Stimulated activated CD8-positive, alpha-beta memory T cell treated with anti-CD3 and anti-CD28 coated beads, Interleukin-15, amount 100 ng/mL, for 24 hours (primary cell): ENCODE results near the gene AGAP1.

ENCODE experiments used
- DNase-seq: peaks from one replicate; pipeline ENCODE4 v3.0.0-alpha.2; 2020; ENCODE audit warnings: low read depth

AGAP1 gene

GRCh38 chr2:235877275-235877802 lies 383.5 kb downstream of the AGAP1 start:
- DNase-seq = no peak

GRCh38 chr2:235879116-235879515 lies 385.3 kb downstream of the AGAP1 start:
- no peak for DNase-seq

- no peak for DNase-seq
These were observed 389.8 kb downstream of the AGAP1 start for GRCh38 chr2:235883675-235884074.

GRCh38 chr2:235889302-235889630 lies 395.4 kb downstream of the AGAP1 start:
- no peak for DNase-seq

GRCh38 chr2:235893129-235893698 lies 399.4 kb downstream of the AGAP1 start:
- no peak for DNase-seq

GRCh38 chr2:235894839-235895238 lies 401.0 kb downstream of the AGAP1 start:
- DNase-seq = no peak

- no peak for DNase-seq
These were observed 402.2 kb downstream of the AGAP1 start for GRCh38 chr2:235896061-235896460.

GRCh38 chr2:235897992-235898391 lies 404.1 kb downstream of the AGAP1 start:
- DNase-seq = no peak

- DNase-seq = no peak
These were observed 404.9 kb downstream of the AGAP1 start for GRCh38 chr2:235898766-235899165.

GRCh38 chr2:235900631-235901030 lies 406.8 kb downstream of the AGAP1 start:
- DNase-seq = no peak

GRCh38 chr2:235901243-235901642 lies 407.4 kb downstream of the AGAP1 start:
- no peak for DNase-seq

GRCh38 chr2:235903782-235904584 lies 410.1 kb downstream of the AGAP1 start:
- no peak for DNase-seq

- DNase-seq = no peak
These were observed 410.7 kb downstream of the AGAP1 start for GRCh38 chr2:235904585-235904931.

GRCh38 chr2:235908826-235909225 lies 415.0 kb downstream of the AGAP1 start:
- no peak for DNase-seq

GRCh38 chr2:235909358-235909757 lies 415.5 kb downstream of the AGAP1 start:
- DNase-seq = no peak

- no peak for DNase-seq
These were observed 416.2 kb downstream of the AGAP1 start for GRCh38 chr2:235910067-235910466.

GRCh38 chr2:235911125-235911524 lies 417.3 kb downstream of the AGAP1 start:
- no peak for DNase-seq

- no peak for DNase-seq
These were observed 417.9 kb downstream of the AGAP1 start for GRCh38 chr2:235911633-235912233.

GRCh38 chr2:235914756-235915155 lies 420.9 kb downstream of the AGAP1 start:
- DNase-seq = no peak

GRCh38 chr2:235917506-235917905 lies 423.7 kb downstream of the AGAP1 start:
- no peak for DNase-seq

GRCh38 chr2:235918876-235919275 lies 425.0 kb downstream of the AGAP1 start:
- no peak for DNase-seq

- no peak for DNase-seq
These were observed 426.5 kb downstream of the AGAP1 start for GRCh38 chr2:235920216-235920865.
